ENCODE data around the gene KNOP1.

DNA sequence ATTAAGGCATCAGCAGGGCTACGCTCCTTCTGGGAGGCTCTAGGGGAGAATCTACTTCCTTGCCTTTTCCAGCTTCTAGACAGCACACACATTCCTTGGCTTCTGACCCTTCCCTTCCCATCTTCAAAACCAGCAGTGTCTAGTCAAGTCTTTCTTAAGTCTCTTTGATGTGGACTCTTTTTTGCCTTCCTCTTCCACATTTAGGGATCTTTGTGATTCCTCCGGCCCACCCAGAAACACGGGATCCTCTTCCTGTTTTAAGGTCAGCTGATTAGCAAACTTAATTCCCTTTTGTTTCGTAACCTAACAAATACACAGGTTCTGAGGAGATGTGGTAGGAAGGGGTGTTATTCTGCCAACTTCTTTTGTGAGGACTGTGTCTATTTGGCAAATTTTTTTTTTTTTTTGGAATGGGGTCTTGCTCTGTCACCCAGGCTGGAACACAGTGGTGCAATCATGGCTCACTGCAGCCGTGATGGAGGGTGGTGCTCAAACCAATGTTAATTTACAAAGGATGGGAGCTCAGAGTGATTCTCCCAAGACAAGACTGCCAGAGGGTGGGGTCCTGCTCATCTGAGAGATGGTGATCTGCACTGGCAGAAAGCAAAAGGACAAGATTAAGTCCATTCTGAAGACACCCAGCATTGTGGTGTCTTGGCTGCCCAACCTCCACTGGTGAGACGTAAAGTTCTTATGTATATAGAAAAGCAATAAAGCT is 14.7 kb downstream of the KNOP1 start:
- TF ChIP-seq CTCF (IDR thresholded peaks at IDR 0.05 in 4 of 5, conservative IDR thresholded peaks at IDR 0.05 in 1 of 5) (no peak), POLR2A (IDR thresholded peaks at IDR 0.05) (no peak)
